ENCODE data around the gene IGFLR1. TPM values are rescaled to one million over a fixed set of nuclear protein-coding genes. Genes with fewer than 3 reads are reported as not detected.

Gene IGFLR1
- total and polyA plus RNA-seq, 9 of the 15 experiments (the other 6 are each of a cell fraction or from before 2014, with no cell fraction given) = 1.0 to 14.3 (median 4.6) TPM

- intact Hi-C loops (cut with micrococcal nuclease) = no loop called here
- BruUV-seq (replicated peaks) = no TSS peak
- H3K9ac ChIP-seq (ENCODE audit: insufficient read depth in 1 of 2, low read depth in 2 of 2, low read length in 2 of 2) = peak overlapping the region in 1 of 2 experiments; percentile 68; a peak in 2 of 4 replicates
- peaks cover 13 to 41% of the 10 kb centered on the region in 2 experiments for H3K4me1 ChIP-seq (replicated peaks in 1 of 2; ENCODE audit: control insufficient read depth in 2 of 2, insufficient read depth in 2 of 2, low read length in 2 of 2)
- no peak for ATAC-seq
- peaks cover 31% of the 10 kb centered on the region; the same call in 2 of the 3 replicates for H3K36me3 ChIP-seq (ENCODE audit: control insufficient read depth, insufficient read depth, low read length)
- no peaks in the 10 kb centered on the region; the same call in 1 of the 2 replicates for H3K9me3 ChIP-seq (replicated peaks; ENCODE audit: control insufficient read depth, insufficient read depth, low read depth, low read length)
- no peak overlapping the region for H3K4me3 ChIP-seq
- no peaks in the 10 kb centered on the region; the same call in 1 of the 2 replicates for H4K20me1 ChIP-seq (replicated peaks; ENCODE audit: control insufficient read depth, insufficient read depth, low read length)
- H3K27ac ChIP-seq (ENCODE audit: extremely low read depth, low read depth, low read length) = no peak overlapping the region
- no peak for DNase-seq (ENCODE audit: extremely low read depth in 1 of 4, low spot score in 3 of 4)
- no peak overlapping the region for H3K4me2 ChIP-seq (ENCODE audit: insufficient read depth, low read length)
- in situ Hi-C loops (cut with MboI) = no loop called here
- no peak for FAIRE-seq
- ChIA-PET POLR2A (interaction anchor here (0.5 to 2.2 kb wide), 3 partner anchors 8 to 783 kb away, joined by 4 to 12 read pairs (median 4); partner anchors contain the start of gene LIN37), CTCF (ENCODE audit: low intra/inter-chr PET ratio) (no interaction called here)
- no peaks in the 10 kb centered on the region for H3K9me1 ChIP-seq (ENCODE audit: control insufficient read depth, insufficient read depth, low read length)
- H3K27me3 ChIP-seq (ENCODE audit: control insufficient read depth in 2 of 2, insufficient read depth in 2 of 2, low read length in 2 of 2) = no peaks in the 10 kb centered on the region
- WGBS (ENCODE audit: insufficient coverage, low coverage, missing lambda C conversion rate) = 86% methylated on average over 32 of the region's 74 CpGs
- no peak overlapping the region for H2AFZ ChIP-seq (ENCODE audit: low read depth, low read length)
- peaks cover 17% of the 10 kb centered on the region for H3K79me2 ChIP-seq (ENCODE audit: control insufficient read depth, insufficient read depth, low read length)
- TF ChIP-seq ZBTB33 (CRISPR knock-in tag; IDR thresholded peaks at IDR 0.05) (peak; percentile 61), EGR1 (conservative IDR thresholded peaks at IDR 0.05) (no peak)
Observed at GRCh38 chr19:35755550-35756376, 13.5 kb upstream of the IGFLR1 start.
